Lower leg skin (tissue), 3 donors: Measurements from ENCODE around the gene CPPED1.

Experiments
- POLR2A ChIP-seq, 2 donors: fragments of 450-650 bp; IDR thresholded peaks; one replicate each; pipeline ENCODE4 v1.6.1; 2016 to 2017; ENCODE audit warnings: antibody characterized with exemption in 2 of 2, mild to moderate bottlenecking in 1 of 2, moderate library complexity in 1 of 2
- TF ChIP-seq, protein P1 (sequence below), 3 donors: fragments of 450-650 bp; IDR thresholded peaks; one replicate each; pipeline ENCODE4 v1.5.1; 2016; ENCODE audit warnings: antibody characterized with exemption in 3 of 3, mild to moderate bottlenecking in 3 of 3, moderate library complexity in 2 of 3

- TF ChIP-seq, protein P1, sequence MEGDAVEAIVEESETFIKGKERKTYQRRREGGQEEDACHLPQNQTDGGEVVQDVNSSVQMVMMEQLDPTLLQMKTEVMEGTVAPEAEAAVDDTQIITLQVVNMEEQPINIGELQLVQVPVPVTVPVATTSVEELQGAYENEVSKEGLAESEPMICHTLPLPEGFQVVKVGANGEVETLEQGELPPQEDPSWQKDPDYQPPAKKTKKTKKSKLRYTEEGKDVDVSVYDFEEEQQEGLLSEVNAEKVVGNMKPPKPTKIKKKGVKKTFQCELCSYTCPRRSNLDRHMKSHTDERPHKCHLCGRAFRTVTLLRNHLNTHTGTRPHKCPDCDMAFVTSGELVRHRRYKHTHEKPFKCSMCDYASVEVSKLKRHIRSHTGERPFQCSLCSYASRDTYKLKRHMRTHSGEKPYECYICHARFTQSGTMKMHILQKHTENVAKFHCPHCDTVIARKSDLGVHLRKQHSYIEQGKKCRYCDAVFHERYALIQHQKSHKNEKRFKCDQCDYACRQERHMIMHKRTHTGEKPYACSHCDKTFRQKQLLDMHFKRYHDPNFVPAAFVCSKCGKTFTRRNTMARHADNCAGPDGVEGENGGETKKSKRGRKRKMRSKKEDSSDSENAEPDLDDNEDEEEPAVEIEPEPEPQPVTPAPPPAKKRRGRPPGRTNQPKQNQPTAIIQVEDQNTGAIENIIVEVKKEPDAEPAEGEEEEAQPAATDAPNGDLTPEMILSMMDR (IDR thresholded peaks at IDR 0.05) = no peak
- TF ChIP-seq POLR2A (IDR thresholded peaks at IDR 0.05) = no peak
These were observed 23.2 kb downstream of the CPPED1 start for GRCh38 chr16:12780467-12780866.
